HEK293 (cell line): ENCODE measurements around the gene IVD.

Source experiments
- CTCF ChIA-PET: fragments of 350-600 bp; formaldehyde crosslinking; extraction: SDS; loops from one replicate; lab custom pipeline; 2021; ENCODE audit warnings: antibody characterized with exemption; lab: Yijun Ruan, JAX
- POLR2A ChIA-PET: fragments of 300-600 bp; formaldehyde crosslinking; extraction: SDS; loops from one replicate; lab custom pipeline; 2020; ENCODE audit warnings: antibody characterized with exemption, inconsistent platforms; lab: Yijun Ruan, JAX
- H3K27ac ChIP-seq: fragments of 200-500 bp; sonication (Bioruptor generic); 2 replicates; pipeline ENCODE4 v1.5.1; 2014; ENCODE audit warnings: low read depth, low read length, control low read depth, inconsistent platforms; ENCODE audit errors: extremely low read depth
- H3K36me3 ChIP-seq, 2 experiments: fragments of 200-500 bp in 1 of 2; sonication (Bioruptor generic) in 1 of 2; 1 replicate in 1 of 2; 2 replicates in 1 of 2; pipeline ENCODE4 v1.5.1; 2014 to 2017; ENCODE audit warnings: inconsistent platforms in 2 of 2, low read length in 2 of 2; ENCODE audit not compliant: control insufficient read depth in 2 of 2, insufficient read depth in 1 of 2
- H3K4me1 ChIP-seq: fragments of 200-500 bp; sonication (Bioruptor generic); 2 replicates; pipeline ENCODE4 v1.5.1; 2014; ENCODE audit warnings: mild to moderate bottlenecking, low read length, inconsistent platforms; ENCODE audit not compliant: control insufficient read depth, insufficient read depth
- H3K4me3 ChIP-seq: 2 replicates; pipeline ENCODE4 v1.5.1; 2011; ENCODE audit warnings: low read depth, mild to moderate bottlenecking, control low read depth, low read length, moderate library complexity
- H3K9me3 ChIP-seq: fragments of 200-500 bp; sonication (Bioruptor generic); 2 replicates; pipeline ENCODE4 v1.5.1; 2014; ENCODE audit warnings: low read depth, low read length, inconsistent platforms; ENCODE audit not compliant: control insufficient read depth, insufficient read depth
- BCL11A ChIP-seq: fragments of 450-650 bp; formaldehyde crosslinking; IDR thresholded peaks from 2 replicates; pipeline ENCODE4 v1.5.1; 2016; ENCODE audit warnings: low read depth, missing biosample characterization, missing genetic modification characterization
- GLI2 ChIP-seq: fragments of 450-650 bp; formaldehyde crosslinking; IDR thresholded peaks from 2 replicates; pipeline ENCODE4; 2017; ENCODE audit warnings: missing biosample characterization, missing genetic modification characterization, low read depth, borderline replicate concordance
- MEIS1 ChIP-seq: sonication (generic); formaldehyde crosslinking; IDR thresholded peaks from 2 replicates; pipeline ENCODE4 v1.8.1; 2022; ENCODE audit warnings: missing genetic modification reagents, mild to moderate bottlenecking, borderline replicate concordance
- PRDM1 ChIP-seq: fragments of 450-650 bp; formaldehyde crosslinking; IDR thresholded peaks from 2 replicates; pipeline ENCODE4; 2016; ENCODE audit warnings: missing biosample characterization, missing genetic modification characterization
- ZFP3 ChIP-seq: fragments of 450-650 bp; formaldehyde crosslinking; IDR thresholded peaks from 2 replicates; pipeline ENCODE4 v1.5.1; 2016; ENCODE audit warnings: low read depth, missing biosample characterization, missing genetic modification characterization
- ZNF202 ChIP-seq: fragments of 450-650 bp; formaldehyde crosslinking; IDR thresholded peaks from 2 replicates; pipeline ENCODE4 v1.5.1; 2016; ENCODE audit warnings: missing biosample characterization, missing genetic modification characterization, borderline replicate concordance
- ZNF366 ChIP-seq: fragments of 450-650 bp; formaldehyde crosslinking; conservative IDR thresholded peaks from 2 replicates; pipeline ENCODE4 v1.5.1; 2016; ENCODE audit warnings: missing biosample characterization, missing genetic modification characterization
- ZNF391 ChIP-seq: fragments of 450-650 bp; formaldehyde crosslinking; IDR thresholded peaks from 2 replicates; pipeline ENCODE4 v1.5.1; 2016; ENCODE audit warnings: low read depth, missing biosample characterization, missing genetic modification characterization, borderline replicate concordance
- ZNF394 ChIP-seq: fragments of 450-650 bp; formaldehyde crosslinking; IDR thresholded peaks from 2 replicates; pipeline ENCODE4 v1.5.1; 2016; ENCODE audit warnings: missing biosample characterization, missing genetic modification characterization, mild to moderate bottlenecking, moderate library complexity, borderline replicate concordance
- ZNF521 ChIP-seq: fragments of 450-650 bp; formaldehyde crosslinking; IDR thresholded peaks from 2 replicates; pipeline ENCODE4 v1.5.1; 2017; ENCODE audit warnings: missing biosample characterization, mild to moderate bottlenecking, missing genetic modification characterization
- ZNF600 ChIP-seq: fragments of 450-650 bp; formaldehyde crosslinking; IDR thresholded peaks from 2 replicates; pipeline ENCODE4 v1.5.1; 2016; ENCODE audit warnings: missing biosample characterization, missing genetic modification characterization
- ZNF664 ChIP-seq: fragments of 450-650 bp; formaldehyde crosslinking; IDR thresholded peaks from 2 replicates; pipeline ENCODE4 v1.5.1; 2016; ENCODE audit warnings: missing biosample characterization, missing genetic modification characterization
- ZNF677 ChIP-seq: fragments of 450-650 bp; IDR thresholded peaks from 2 replicates; pipeline ENCODE4 v1.5.0; 2018; ENCODE audit warnings: missing biosample characterization, mild to moderate bottlenecking, missing genetic modification characterization, moderate library complexity
- TF ChIP-seq, protein P1 (sequence below): fragments of 450-650 bp; formaldehyde crosslinking; IDR thresholded peaks from 2 replicates; pipeline ENCODE4 v1.5.1; 2017; ENCODE audit warnings: missing biosample characterization, missing genetic modification characterization
- TF ChIP-seq, protein P2 (sequence below): fragments of 450-650 bp; formaldehyde crosslinking; optimal IDR thresholded peaks from 2 replicates; pipeline ENCODE3; 2016; ENCODE audit warnings: missing biosample characterization, mild to moderate bottlenecking, missing genetic modification characterization
- TF ChIP-seq, protein P3 (sequence below): fragments of 450-650 bp; formaldehyde crosslinking; IDR thresholded peaks from 2 replicates; pipeline ENCODE4 v1.5.1; 2016; ENCODE audit warnings: missing biosample characterization, missing genetic modification characterization
- TF ChIP-seq, protein P4 (sequence below): fragments of 450-650 bp; IDR thresholded peaks from 2 replicates; pipeline ENCODE4 v1.5.1; 2018; ENCODE audit warnings: missing biosample characterization, missing genetic modification characterization

Gene IVD

DNA sequence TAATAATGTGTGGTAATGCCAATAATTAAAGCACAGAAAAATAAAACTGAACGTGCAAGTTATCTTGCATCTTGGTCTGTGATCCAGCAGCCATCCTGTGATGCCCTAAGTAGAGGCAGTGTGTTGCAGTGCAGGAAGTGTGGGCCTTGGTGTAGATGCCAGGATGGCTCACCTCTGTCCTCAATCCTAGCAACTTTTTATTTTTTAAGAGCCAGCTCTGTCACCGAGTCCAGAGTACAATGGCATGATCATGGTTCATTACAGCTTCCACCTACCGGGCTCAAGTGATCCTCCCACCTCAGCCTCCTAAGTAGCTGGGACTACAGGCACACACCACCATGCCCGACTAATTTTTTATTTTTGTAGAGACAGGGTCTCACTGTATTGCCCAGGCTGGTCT lies 42.8 kb downstream of the IVD start:
- CTCF ChIA-PET: interaction anchor here (0.7 kb wide), 1 partner anchor 674 kb away, joined by 3 read pairs; no protein-coding TSS in a partner anchor
- Histone ChIP-seq H3K9me3 (no peaks in the 10 kb centered on the region), H3K4me1 (peaks cover 12% of the 10 kb centered on the region), H3K4me3 (no peak overlapping the region), H3K36me3 (no peaks in the 10 kb centered on the region), H3K27ac (no peak overlapping the region)
- TF ChIP-seq, protein P1, sequence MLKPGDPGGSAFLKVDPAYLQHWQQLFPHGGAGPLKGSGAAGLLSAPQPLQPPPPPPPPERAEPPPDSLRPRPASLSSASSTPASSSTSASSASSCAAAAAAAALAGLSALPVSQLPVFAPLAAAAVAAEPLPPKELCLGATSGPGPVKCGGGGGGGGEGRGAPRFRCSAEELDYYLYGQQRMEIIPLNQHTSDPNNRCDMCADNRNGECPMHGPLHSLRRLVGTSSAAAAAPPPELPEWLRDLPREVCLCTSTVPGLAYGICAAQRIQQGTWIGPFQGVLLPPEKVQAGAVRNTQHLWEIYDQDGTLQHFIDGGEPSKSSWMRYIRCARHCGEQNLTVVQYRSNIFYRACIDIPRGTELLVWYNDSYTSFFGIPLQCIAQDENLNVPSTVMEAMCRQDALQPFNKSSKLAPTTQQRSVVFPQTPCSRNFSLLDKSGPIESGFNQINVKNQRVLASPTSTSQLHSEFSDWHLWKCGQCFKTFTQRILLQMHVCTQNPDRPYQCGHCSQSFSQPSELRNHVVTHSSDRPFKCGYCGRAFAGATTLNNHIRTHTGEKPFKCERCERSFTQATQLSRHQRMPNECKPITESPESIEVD (tag by site-specific recombination): no peak
- TF ChIP-seq, protein P2, sequence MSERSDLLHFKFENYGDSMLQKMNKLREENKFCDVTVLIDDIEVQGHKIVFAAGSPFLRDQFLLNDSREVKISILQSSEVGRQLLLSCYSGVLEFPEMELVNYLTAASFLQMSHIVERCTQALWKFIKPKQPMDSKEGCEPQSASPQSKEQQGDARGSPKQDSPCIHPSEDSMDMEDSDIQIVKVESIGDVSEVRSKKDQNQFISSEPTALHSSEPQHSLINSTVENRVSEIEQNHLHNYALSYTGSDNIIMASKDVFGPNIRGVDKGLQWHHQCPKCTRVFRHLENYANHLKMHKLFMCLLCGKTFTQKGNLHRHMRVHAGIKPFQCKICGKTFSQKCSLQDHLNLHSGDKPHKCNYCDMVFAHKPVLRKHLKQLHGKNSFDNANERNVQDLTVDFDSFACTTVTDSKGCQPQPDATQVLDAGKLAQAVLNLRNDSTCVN (tag by site-specific recombination): no peak
- TF ChIP-seq ZNF677 (tag by site-specific recombination) (no peak), GLI2 (no peak), BCL11A (no peak), ZNF202 (tag by site-specific recombination) (no peak), ZFP3 (tag by site-specific recombination) (no peak)
- TF ChIP-seq, protein P3, sequence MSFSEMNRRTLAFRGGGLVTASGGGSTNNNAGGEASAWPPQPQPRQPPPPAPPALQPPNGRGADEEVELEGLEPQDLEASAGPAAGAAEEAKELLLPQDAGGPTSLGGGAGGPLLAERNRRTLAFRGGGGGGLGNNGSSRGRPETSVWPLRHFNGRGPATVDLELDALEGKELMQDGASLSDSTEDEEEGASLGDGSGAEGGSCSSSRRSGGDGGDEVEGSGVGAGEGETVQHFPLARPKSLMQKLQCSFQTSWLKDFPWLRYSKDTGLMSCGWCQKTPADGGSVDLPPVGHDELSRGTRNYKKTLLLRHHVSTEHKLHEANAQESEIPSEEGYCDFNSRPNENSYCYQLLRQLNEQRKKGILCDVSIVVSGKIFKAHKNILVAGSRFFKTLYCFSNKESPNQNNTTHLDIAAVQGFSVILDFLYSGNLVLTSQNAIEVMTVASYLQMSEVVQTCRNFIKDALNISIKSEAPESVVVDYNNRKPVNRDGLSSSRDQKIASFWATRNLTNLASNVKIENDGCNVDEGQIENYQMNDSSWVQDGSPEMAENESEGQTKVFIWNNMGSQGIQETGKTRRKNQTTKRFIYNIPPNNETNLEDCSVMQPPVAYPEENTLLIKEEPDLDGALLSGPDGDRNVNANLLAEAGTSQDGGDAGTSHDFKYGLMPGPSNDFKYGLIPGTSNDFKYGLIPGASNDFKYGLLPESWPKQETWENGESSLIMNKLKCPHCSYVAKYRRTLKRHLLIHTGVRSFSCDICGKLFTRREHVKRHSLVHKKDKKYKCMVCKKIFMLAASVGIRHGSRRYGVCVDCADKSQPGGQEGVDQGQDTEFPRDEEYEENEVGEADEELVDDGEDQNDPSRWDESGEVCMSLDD (tag by site-specific recombination): no peak
- POLR2A ChIA-PET: interaction anchor here (0.6 kb wide), 1 partner anchor 60 kb away, joined by 4 read pairs; no protein-coding TSS in a partner anchor

DNA sequence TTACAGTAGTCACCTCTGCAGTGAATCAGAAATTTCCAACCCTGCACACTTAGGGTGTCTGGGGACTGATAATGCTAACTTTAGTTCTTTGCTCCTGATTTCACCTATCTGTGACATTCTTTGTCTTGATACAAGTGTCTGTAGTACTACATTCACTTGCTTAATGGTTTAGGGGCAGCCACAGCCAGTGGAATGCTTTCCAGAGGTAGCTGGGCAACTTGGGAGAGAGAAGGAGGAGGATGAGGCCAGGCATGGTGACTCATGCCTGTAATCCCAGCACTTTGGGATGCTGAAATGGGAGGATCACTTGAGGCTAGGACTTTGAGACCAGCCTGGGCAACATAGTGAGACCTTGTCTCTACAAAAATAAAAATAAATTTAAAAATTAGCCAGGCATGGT lies 43.7 kb downstream of the IVD start:
- no peaks in the 10 kb centered on the region for H3K36me3 ChIP-seq
- POLR2A ChIA-PET: no interaction called here
- CTCF ChIA-PET: interaction anchor here (0.6 to 1.1 kb wide), 3 partner anchors 9 to 69 kb away, joined by 3 to 4 read pairs (median 3); partner anchors contain the start of gene BAHD1

DNA sequence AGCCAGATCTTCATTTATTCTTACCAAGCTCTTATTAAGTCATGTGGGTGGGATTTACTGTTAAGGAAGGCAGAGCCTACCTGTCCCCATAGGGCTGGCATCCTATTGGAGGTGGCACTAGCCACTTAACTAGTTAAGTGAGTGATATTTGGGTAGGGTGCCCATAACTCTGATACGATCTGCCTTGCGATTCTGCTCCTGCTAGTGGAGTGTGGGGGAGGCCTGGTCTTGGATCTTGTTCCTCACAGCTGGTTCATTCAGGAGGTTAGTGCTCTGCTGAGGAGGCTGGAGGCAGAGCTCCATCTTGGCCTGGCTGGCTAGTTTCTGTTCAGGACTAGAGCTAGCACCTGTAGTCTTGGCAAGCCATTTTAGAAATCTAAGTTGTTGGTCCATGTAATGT lies 44.5 kb downstream of the IVD start:
- CTCF ChIA-PET: interaction anchor here (0.6 to 1.5 kb wide), 4 partner anchors 20 to 199 kb away, joined by 3 read pairs; no protein-coding TSS in a partner anchor
- peaks cover 8% of the 10 kb centered on the region for H3K4me1 ChIP-seq
- POLR2A ChIA-PET: interaction anchor here (1.3 kb wide), 1 partner anchor 9 kb away, joined by 3 read pairs; the partner anchor contains the start of gene BAHD1

More for the DNA sequence above, 43.7 kb downstream of the IVD start:
- Histone ChIP-seq H3K4me1 (peaks cover 12% of the 10 kb centered on the region), H3K9me3 (no peaks in the 10 kb centered on the region), H3K4me3 (no peak overlapping the region), H3K27ac (no peak overlapping the region)
- TF ChIP-seq, protein P4, sequence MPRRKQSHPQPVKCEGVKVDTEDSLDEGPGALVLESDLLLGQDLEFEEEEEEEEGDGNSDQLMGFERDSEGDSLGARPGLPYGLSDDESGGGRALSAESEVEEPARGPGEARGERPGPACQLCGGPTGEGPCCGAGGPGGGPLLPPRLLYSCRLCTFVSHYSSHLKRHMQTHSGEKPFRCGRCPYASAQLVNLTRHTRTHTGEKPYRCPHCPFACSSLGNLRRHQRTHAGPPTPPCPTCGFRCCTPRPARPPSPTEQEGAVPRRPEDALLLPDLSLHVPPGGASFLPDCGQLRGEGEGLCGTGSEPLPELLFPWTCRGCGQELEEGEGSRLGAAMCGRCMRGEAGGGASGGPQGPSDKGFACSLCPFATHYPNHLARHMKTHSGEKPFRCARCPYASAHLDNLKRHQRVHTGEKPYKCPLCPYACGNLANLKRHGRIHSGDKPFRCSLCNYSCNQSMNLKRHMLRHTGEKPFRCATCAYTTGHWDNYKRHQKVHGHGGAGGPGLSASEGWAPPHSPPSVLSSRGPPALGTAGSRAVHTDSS (tag by site-specific recombination): 0 out of 2 replicates have a peak, but pooled peaks have one; percentile 33
- TF ChIP-seq ZNF366 (tag by site-specific recombination) (0 out of 2 replicates have a peak, but pooled peaks have one; percentile 36), ZNF394 (tag by site-specific recombination) (peak; percentile 22; the same call in 1 of the 2 replicates), PRDM1 (tag by site-specific recombination) (peak; percentile 61), ZNF521 (tag by site-specific recombination) (no peak)

More for the DNA sequence above, 44.5 kb downstream of the IVD start:
- H3K27ac ChIP-seq: no peak overlapping the region
- no peaks in the 10 kb centered on the region for H3K36me3 ChIP-seq
- no peak overlapping the region for H3K4me3 ChIP-seq
- TF ChIP-seq ZNF664 (tag by site-specific recombination): no peak
- 0 out of 2 replicates have a peak, but pooled peaks have one; percentile 12 for TF ChIP-seq ZNF600 (tag by site-specific recombination)
- no peak for TF ChIP-seq ZNF391 (tag by site-specific recombination)
- no peak for TF ChIP-seq MEIS1 (CRISPR knock-in tag)
- H3K9me3 ChIP-seq: no peaks in the 10 kb centered on the region
